GM19035 (cell line): ENCODE data around the gene ITPKC.

Experiments used
- ATAC-seq: cut with Tn5 transposase; IDR thresholded peaks from one replicate; pipeline ENCODE4 v1.9.1; 2021; ENCODE audit not compliant: unreplicated experiment

ITPKC gene

DNA sequence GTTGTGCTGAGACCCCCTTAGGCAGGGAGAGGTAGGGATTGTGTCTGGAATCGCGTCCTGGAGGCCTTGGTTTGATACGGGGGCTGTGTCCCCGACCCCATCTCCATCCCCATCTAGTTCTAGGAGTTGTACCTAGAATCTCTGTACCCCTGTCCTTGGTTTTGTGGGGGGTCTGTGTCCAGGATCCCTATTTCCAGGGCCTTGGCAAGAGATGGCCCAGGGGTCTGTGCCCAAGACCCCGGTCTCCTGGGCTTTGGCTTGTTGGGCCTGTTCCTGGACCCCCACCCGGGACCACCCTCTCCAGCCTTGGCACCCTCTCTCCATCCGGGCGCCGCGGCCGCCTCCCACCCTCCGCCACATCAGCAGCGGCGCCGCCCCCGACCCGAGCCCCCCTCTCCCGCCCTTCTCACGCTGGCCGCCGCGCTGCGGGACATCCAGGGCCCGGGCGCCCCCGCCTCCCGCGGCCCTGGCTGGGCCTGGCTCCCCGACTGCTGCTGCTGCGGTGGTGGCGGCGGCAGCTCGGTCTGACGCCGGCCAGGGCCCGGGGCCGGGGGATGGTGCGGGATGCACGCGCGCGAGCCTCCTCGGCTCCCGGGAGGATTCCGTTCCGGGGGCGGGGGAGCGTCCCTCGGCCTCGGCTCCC lies 26.7 kb upstream of the ITPKC start, which contains the start of gene NUMBL:
Gene NUMBL (minus strand): TSS at position 602 of the 643 bp plus-strand sequence. CDS start 168 bp downstream, at position 434.
- no peak for ATAC-seq

DNA sequence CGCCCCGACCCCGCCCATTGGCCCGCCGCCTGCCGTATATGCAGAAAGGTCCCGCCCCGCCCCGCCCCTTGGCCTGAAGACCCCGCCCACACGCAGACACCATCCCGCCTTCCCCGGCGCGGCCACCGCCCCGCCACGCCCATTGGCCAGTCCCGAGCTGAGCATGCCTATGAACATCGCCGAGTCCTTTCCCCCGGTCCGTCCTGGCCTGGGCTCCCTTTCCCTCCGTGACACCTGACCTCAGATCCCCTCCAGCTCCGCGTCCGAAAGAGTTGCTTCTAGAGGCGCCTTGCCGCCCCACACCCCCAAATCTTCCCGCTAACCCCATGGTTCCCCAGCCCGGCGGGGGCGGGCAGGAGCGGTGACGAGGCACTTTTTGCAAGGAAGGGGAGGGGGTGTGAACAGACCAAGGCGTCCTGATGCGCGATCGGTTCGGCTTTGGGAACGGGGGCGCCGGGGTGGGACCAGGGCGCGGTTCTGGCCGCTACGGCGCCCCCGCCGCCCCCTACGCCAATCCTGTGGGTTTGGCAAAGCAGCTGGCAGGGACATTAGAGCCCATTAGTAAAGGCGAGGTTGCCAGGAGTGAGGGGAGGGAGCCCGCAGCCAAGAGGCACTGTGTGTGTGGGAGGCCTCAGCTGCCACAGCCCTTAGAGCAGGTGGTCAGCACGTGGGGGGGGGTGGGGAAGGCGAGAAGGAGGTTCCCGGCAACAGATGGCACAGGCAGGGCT lies 26.1 kb upstream of the ITPKC start:
- peak; percentile 74 for ATAC-seq

DNA sequence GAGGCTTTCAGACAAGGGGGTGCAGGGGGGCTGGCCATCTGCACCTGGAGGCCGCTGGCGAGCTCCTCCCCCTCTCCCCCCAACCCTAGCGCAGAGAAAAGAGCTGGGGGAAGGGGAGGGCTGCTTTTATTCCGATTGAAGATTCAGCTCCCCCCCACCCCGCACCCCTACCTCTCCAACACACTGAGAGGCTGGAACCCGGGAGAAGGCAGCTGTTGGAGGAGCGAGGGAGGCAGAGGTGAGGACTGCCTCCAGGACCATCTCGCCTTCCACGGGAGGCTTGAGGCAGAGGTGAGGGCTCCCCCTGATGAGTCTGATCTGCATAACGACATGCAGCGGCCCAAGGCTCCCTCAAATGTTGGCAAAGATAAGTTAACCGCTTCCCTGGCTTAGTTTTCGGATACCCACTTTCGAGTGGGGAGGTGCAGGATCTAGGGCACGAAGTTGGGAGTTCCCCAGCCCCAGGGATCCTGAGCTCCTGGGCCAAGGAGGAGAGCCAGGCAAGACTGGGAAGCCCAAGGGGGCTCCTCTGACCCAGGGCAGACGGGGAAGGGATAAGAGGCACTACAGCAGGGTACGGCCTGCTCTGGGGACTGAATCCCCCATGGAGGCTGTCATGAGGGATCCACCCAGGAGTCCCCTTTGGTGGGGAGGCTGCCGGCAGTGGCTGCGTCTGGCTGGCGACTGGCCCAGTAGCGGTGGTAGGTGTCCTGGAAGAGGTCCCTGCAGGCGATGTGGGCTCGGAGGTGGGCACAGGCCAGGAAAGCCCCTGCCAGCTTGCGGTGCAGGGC lies 25.3 kb upstream of the ITPKC start:
- ATAC-seq: no peak

DNA sequence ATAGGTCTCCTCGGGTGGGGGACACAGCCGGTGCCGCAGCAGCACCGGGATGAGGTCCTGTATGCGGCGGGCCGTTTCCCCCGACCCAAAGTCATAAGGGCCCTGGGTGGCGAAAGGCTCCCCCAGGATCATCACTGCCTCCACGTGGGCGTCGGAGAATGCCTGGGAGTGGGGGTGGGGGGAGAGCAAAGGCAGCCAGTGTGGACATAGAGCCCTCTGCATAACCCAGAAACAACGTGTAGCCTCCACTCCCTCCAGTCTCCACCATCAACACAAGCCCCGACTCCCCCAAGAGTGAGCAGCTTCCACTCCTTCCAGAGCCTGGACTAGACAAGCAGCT lies 24.7 kb upstream of the ITPKC start:
- ATAC-seq: no peak

DNA sequence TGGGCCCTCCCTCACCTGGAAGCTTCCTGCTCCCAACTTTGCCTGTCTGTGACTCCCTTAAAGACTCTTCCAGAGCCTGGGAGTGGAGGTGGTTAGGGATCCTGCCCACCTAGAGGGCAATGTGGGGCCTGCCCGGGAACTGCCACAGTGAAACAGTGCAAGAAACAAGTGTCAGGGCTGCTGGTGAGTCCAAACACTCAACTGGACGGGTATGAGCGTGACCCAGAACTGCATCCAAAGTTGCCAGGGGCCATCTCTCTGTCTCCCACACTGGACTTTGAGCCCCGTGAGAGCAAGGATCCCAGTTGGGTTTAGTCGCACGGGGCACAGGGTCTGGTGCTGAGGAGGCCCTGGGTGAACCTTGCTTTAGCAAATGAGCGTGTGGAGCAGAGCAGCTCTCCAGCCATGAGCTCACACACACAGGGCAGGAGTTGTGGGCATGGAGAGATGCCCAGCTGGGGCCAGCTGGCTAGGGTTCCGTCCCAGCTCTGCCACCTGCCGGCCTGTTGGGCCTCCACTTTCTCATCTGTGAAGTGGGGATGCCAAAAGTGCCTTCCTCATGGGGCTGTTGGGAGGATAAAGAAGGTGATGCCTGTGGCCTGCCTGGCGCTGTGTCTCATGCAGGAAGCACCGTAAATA lies 23.6 kb upstream of the ITPKC start:
- no peak for ATAC-seq

DNA sequence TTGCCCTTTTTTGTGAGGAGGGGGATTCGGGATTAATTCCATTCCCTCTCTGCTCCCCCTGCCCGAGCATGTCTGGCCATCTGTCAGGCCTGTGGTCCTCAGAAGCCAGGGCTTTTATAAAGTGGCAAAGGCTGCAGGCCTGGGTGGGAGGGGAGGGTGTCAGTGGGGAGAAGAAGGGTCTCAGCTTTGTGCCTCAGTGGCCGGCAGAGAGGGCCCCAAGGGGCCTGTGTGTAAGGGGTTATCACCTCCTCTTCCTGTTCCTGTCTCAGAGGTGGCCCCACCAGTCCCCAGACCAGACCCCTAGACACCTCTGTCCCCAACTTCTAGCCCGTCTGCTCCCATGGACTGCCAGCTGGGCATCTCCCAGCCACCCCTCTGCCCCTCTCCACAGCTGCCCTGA lies 23.0 kb upstream of the ITPKC start:
- ATAC-seq: no peak

DNA sequence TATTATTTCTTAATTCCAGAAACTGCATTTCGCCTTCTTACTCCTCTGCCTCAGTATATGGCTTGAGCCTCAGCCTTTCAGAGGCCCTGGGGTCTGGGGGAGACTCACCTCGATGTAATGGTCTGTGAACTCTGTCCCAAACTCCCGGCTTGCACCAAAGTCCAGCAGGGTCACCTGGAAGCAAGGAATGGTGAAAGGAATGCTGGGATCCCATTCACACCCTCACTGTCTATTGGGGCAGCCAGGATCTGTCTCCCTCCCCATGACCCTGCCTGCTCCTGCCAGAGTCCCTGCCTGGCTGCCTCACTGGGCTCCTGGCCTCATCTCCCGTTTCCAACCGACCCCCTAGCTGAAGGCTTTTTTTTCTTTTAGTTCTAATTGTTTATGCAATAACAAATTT lies 21.0 kb upstream of the ITPKC start:
- no peak for ATAC-seq

DNA sequence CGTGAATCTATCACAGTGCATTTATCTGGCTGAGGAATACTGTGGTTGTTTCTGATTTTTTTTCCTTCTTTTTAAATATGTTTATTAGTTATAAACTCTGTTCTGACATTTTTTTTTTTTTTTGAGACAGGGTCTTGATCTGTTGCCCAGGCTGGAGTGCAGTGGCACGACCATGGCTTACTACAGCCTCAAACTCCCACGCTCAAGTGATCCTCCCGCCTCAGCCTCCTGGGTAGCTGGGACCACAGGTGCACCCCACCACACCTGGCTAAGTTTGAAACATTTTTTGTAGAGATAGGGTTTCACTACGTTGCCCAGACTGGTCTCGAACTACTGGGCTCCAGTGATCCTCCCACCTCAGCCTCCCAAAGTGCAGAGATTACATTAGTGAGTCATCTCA lies 19.9 kb upstream of the ITPKC start:
- no peak for ATAC-seq

DNA sequence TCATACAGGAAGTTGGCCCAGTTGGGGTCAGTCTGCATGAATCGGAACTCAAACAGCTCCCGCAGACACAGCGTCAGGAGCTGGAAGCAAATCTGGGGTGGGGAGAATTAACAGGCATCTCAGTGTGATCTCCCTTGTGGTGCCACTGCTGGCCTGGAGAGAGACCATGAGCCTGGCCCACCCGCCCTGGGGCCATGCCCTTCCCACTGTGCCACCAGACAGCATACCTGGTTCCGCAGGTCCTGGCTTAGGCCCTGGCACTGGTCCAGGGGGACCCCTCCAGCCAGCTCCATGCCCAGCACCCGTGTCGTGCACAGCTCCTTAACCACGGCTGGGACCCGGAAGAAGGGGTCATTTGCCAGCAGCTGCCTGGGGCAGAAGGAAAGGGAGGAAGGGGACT lies 16.8 kb upstream of the ITPKC start:
- ATAC-seq: no peak

DNA sequence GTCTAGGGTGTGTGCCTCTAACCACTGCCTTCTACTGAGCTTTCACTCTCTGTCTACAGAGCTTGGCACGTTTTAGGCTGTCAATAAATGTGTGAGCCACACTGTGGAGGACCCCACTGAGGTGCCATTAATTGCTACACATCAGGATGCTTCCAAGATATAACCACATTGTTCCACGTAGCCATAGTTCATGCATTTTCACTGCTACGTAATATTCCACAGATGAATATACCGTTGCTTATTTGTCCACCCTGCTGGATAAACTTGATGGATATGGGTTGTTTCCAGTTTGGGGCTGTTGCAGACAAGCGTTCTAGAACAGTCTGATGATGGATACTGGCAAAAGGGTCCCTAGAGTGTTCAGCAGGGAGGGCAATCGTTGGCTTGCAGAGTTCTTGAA lies 15.2 kb upstream of the ITPKC start:
- no peak for ATAC-seq

DNA sequence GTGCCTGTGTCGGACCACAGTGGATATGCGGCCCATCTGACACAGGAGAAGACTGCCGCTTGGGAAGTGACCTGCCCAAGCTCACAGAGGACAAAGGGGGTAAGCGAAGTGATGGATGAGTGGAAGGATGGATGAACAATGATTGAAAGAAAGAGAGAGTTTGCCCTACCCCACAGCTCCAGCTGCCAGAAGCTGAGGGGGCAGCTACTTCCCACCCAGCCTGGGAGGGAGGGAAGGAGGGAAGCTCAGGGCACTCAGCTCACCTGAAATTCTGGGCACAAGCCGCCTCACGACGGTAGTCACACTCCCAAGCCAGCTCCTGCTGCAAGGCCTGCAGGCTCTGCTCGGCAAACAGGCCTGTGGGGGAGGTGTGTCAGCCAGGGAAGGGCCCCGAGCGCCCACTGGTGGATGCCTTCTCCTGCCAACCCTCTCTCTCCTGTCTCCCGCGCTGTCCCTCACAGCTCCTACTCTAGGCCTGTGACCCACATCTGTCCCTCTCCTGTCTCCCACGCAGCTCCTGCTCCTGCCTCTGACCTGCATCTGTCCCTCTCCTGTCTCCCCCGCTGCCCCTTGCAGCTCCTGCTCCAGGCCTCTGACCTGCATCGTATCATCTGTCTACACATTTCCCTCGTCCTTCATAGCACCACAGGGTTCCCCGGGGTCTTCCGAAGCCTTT lies 14.4 kb upstream of the ITPKC start:
- ATAC-seq: no peak

DNA sequence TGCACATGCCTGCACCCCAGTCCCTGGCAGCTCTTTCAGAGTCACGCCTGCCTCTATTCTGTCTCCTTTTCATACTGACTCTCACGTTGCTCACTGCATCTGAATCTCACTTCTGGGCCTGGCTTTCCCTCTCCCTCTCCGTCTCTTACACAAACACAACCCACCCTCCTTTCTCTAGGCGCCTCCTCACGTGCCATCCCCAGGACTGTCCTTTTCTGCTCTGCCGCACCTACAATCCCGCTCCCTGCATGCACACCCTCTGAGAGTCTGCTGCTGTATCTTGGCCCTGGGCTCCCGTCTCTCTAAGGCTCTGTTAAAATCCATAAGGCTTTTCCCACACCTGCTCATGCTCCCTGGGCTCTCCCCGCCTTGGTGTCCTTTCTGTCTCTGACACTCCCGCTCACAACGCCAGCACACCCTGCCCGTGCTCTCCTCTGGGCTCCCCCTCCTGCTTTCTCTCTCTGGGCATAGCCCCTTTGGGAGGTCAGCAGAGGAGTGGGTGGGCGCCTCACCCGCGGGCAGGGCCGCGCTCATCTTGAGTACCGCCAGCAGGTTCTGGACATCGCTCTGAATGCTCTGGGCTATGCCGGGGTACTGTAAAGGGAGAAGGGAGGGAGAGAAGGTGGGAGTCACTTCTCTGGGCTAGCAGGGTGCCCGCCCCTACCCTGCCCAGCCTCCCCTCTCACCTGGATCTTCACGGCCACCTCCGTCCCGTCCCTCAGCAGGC lies 13.7 kb upstream of the ITPKC start:
- ATAC-seq: no peak

DNA sequence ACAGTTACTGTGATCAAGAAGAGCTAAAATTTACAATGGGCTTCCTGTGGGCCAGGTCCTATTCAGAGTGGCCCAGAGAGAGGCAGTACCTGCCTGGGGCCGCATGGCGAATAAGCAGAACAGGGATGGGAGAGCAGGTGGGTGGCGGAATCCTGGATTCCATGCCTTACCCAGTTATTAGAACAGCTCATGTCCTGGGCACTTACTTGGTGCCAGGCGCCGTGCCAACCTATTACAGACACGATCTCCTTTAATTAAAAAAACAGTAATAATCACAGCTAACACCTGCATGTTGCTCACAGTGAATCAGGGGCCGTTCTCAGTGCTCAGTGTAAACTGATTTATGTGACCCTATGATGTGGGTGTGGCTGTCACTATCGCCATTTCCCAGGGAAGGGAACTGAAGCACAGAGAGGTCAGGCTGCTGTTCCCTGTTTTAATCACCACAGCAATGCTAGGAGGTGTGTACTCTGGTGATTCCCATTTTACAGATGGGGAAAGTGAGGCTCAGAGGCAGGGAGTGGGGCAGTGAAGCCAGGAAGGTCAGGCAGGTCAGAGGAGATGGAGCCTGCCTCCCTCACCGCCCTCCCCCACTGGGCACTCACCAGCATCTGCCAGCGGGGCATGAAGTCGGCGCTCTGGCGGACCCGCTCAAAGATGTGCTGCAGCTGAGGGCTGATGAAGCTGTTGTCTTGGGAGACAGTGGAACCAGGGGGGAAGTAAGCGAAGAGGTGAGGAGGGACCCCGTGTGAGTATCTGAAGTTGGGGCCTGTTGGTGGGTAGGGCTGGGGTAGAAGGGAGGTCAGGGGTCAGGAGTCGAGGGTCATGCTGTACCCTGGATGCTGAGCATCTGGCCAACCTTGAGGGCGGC lies 12.2 kb upstream of the ITPKC start:
- ATAC-seq: no peak

DNA sequence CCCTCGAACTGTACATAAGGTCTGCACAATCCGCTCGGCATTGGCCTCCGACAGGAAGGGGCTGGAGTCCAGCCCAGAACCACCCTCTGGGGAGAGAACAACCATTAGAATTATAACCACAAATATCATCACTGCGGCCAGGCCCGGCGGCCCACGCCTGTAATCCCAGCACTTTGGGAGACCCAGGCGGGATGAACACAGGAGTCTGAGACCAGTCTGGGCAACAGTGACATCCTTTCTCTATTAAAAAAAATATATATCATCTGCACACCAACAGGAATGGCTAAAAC lies 11.6 kb upstream of the ITPKC start:
- ATAC-seq: no peak

DNA sequence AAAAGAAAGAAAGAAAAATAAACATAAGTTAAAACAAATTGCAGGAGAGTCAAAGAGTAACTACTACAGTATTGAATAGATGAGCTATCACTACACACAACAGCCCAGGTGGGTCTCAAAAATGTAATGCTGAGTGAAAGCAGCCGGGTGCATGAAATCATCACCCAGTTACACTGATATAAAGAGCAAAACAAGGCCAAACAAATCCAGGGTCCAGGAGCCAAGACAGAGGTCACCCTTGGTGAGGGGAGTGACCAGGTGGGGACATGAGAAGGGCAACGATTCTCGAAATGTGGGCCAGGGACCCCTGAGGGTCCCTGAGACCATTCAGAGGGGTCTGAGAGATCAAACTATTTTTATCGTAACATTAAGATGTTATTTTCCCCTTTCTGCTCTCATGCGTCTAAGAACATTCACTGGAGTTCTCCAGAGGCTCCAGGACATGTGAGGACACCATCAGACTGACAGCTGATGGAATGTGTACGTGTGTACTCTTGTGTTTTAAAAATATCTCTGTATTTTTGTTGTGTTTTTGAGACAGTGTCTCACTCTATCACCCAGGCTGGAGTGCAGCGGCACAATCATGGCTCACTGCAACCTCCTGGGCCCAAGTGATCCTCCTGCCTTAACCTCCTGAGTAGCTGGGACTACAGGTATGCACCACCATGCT lies 10.8 kb upstream of the ITPKC start:
- no peak for ATAC-seq

DNA sequence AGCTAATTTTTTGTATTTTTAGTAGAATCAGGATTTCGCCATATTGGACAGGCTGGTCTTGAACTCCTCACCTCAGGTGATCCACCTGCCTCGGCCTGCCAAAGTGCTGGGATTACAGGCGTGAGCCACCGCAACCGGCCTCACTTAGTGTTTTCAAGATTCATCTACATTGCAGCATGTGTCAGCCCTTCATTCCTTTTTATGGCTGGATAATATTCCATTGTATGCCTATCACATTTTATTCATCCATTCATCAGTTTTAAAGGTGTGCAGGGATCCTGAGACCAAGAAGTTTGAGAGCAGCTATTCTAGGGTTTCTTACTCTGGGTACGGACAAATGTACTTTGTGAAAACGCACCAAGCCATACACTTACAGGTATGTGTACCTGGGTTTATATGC lies 9.3 kb upstream of the ITPKC start:
- ATAC-seq: no peak

DNA sequence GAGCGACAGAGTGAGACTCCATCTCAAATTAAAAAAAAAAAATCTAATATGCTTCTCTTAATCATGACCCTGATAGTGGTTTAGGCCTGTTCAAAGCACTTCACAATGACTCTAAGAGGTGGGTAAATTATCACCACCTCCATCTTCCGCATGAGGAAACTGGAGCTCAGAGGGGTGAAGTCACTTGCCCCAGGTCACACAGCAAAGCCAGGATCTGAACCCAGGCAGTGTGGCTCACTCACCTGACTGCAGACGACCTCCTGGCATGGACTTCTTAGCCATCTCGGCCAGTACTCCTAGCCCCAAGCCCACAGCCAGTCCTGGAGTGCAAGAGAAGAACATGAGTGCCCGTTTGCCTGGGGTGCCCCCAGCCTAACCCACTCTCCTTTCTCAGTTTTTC lies 7.1 kb upstream of the ITPKC start:
- no peak for ATAC-seq

DNA sequence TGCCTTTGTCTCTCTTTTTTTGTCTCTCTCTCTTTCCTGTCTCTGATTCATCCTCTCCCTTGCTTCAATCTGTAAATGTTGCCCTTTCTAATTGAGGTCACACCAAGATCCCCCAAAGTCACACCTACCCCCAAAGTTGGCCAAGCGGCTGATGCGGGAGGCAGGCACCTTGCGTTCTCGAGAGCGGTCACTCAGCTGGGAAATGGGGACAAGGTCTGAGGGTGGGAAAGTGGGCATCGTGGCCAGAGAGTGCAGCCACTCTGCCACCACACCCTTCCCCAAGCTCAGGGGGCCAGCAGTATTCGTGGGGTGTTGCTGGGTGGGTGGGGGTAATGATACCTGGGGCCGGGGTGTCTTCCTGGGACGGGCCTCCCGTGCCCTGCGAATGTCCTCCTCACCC lies 3.0 kb upstream of the ITPKC start:
- no peak for ATAC-seq
